ENCODE data around the gene METTL9. TPM values are rescaled to one million over a fixed set of nuclear protein-coding genes. Genes with fewer than 3 reads are reported as not detected.
A peak's percentile ranks its signal among the peaks of the same experiment; 100 is the strongest.

METTL9 gene
- total and polyA plus RNA-seq, 9 of the 15 experiments (the other 6 are each of a cell fraction or from before 2014, with no cell fraction given) = 12.2 to 107 (median 79.1) TPM

GRCh38 chr16:21654881-21655280 lies 55.5 kb downstream of the METTL9 start:
- Histone ChIP-seq H3K27ac (ENCODE audit: extremely low read depth, low read depth, low read length) (no peak overlapping the region), H3K27me3 (ENCODE audit: control insufficient read depth in 2 of 2, insufficient read depth in 2 of 2, low read length in 2 of 2) (no peaks in the 10 kb centered on the region), H4K20me1 (replicated peaks; ENCODE audit: control insufficient read depth, insufficient read depth, low read length) (no peaks in the 10 kb centered on the region), H2AFZ (ENCODE audit: low read depth, low read length) (no peak overlapping the region), H3K9me1 (ENCODE audit: control insufficient read depth, insufficient read depth, low read length) (no peaks in the 10 kb centered on the region), H3K4me3 (no peak overlapping the region), H3K9ac (ENCODE audit: insufficient read depth in 1 of 2, low read depth in 2 of 2, low read length in 2 of 2) (no peak overlapping the region), H3K4me1 (replicated peaks in 1 of 2; ENCODE audit: control insufficient read depth in 2 of 2, insufficient read depth in 2 of 2, low read length in 2 of 2) (no peaks in the 10 kb centered on the region), H3K79me2 (ENCODE audit: control insufficient read depth, insufficient read depth, low read length) (no peaks in the 10 kb centered on the region), H3K9me3 (replicated peaks; ENCODE audit: control insufficient read depth, insufficient read depth, low read depth, low read length) (no peaks in the 10 kb centered on the region), H3K4me2 (ENCODE audit: insufficient read depth, low read length) (no peak overlapping the region), H3K36me3 (ENCODE audit: control insufficient read depth, insufficient read depth, low read length) (peaks cover 17% of the 10 kb centered on the region; the same call in 2 of the 3 replicates)
- ATAC-seq = no peak
- ChIA-PET POLR2A (no interaction called here), CTCF (ENCODE audit: low intra/inter-chr PET ratio) (no interaction called here)
- WGBS (ENCODE audit: insufficient coverage, low coverage, missing lambda C conversion rate) = 69% methylated on average over 2 of the region's 2 CpGs
- in situ Hi-C loops (cut with MboI) = loop anchor here (5.0 kb wide), 1 partner anchor 52 kb away; no protein-coding TSS in a partner anchor
- FAIRE-seq = no peak
- no peak for DNase-seq (ENCODE audit: extremely low read depth in 1 of 4, low spot score in 3 of 4)
- BruUV-seq (replicated peaks) = no TSS peak
- intact Hi-C loops (cut with micrococcal nuclease) = loop anchor here (5.0 kb wide), 1 partner anchor 52 kb away; no protein-coding TSS in a partner anchor
- TF ChIP-seq SP2 (IDR thresholded peaks at IDR 0.05; ENCODE audit: extremely low read depth, low read depth, low read length, poor library complexity, severe bottlenecking) (no peak), PRDM10 (IDR thresholded peaks at IDR 0.05; ENCODE audit: partially characterized antibody) (peak; percentile 10), GATAD2A (IDR thresholded peaks at IDR 0.05) (no peak)

All from K562 (cell line).